GM21723 (cell line): ENCODE data around the gene CDT1.

ENCODE experiments used
- ATAC-seq: cut with Tn5 transposase; IDR thresholded peaks from one replicate; pipeline ENCODE4 v1.9.1; 2021; ENCODE audit warnings: mild to moderate bottlenecking, moderate library complexity; ENCODE audit not compliant: unreplicated experiment

CDT1 gene

GRCh38 chr16:88803264-88803987 is at the start of gene CDT1:
Gene CDT1, plus strand, starts transcription at chr16:88803789. Its CDS starts 43 bp downstream, at chr16:88803832.
- no peak for ATAC-seq

- ATAC-seq, result no peak
Observed at GRCh38 chr16:88754109-88754911, 49.3 kb upstream of the CDT1 start.

DNA sequence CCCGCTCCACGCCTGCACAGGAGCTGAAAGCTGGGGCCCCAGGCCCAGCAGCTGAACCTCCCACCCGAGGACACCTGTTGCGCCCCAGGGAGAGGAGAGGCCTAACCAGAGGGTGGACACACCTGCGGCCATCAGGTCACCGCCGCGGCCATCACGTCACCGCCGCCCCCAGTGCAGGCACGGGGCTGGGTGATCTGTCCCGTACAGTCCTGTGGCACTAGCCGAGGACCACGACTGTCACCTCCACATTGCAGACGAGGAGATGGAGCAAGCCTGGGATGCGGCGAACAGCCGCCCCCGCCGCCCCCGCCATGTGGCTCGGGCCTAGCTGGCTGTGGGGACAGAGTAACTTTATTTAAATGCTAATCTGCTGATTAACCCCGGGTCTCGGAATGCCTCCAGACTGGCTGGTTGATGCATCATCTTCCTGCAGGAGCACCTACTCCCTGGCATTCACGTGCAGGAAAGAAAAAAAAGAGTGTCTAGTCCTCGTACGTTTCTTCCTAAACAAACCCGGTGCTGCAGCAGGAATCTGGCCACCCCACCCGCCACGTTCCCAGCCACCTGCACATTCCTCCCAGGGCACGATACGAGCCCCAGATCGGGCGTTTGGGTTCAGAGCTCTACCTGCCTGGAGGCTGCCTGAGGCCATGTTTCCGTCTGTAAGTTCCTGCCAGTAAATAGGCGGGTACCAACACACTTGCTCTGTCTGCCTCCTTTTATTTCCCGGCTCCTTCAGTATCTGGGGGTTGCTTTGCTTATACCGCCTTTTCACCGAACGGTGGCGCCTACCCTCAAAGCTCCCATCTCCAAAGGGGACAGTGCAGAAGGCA is 48.5 kb upstream of the CDT1 start:
- no peak for ATAC-seq

DNA sequence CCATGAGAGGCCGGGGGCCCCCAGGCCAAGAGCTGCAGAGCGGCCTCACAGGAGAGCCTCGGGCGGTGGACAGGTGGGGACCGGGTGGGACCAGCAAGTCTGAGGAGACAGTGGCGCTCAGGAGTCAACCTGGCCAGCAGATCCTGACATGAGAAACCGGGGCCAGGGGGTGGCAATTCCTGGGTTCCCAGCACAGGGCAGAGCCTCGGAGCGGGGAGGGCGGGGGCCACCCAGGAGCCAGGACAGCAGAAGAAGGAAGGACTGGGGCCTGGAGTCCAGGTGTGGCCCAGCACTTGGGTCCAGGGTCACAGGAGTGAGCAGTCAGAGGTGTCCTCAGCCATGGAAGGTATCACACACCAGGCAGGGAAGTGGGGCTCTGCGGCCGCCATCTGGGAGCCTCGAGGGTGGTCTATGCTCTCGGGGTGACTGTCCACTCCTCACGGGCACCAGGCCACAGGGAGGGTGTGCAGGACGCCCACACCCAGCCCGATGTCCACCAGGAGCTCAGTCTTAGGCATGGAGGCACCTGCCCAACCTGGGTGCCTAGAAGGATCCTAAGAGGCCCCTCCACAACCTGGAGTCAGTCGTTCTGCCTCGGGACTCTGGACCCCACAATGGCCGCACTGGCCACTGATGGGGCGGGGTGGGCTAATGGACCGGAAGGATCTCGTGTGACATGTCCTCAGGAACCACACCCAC is 47.7 kb upstream of the CDT1 start:
- no peak for ATAC-seq

GRCh38 chr16:88758227-88758943 is 45.2 kb upstream of the CDT1 start:
- ATAC-seq, result no peak

GRCh38 chr16:88758944-88759244 is 44.7 kb upstream of the CDT1 start:
- no peak for ATAC-seq

- ATAC-seq, result no peak
Observed at GRCh38 chr16:88759245-88759975, 44.2 kb upstream of the CDT1 start.

GRCh38 chr16:88759976-88760350 is 43.6 kb upstream of the CDT1 start:
- ATAC-seq, result no peak

DNA sequence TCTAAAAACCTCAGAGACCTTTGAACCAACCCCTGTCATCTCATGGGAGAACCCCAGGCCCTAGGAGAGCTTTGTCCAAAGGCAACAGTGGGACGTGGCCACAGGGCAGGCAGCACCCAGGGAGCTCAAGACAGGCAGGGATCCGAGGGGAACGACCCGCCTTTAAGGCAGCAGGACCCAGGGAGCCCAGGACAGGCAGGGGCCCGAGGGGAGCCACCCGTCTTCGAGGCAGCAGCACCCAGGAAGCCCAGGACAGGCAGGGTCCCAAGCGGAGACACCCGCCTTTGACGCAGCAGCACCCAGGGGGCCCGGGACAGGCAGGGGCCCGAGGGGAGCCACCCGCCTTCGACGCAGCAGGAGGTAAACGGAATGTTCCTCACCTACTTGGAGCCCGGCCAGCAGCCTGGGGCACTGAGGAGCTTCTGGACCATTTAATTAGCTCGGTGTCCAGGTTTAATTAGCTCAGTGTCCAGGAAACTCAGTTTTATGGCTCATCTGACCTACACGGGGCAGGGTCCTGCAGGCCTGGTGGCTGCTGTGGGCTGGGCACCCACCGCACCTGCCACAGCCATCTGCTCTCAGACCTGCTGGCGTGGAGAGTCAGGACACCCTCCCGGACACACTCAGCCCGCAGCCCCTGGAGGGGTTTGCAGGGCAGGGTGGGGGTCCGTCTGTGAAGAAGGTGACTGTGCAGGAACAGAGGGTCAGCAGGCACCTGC is 43.0 kb upstream of the CDT1 start:
- ATAC-seq, result no peak

GRCh38 chr16:88761143-88761534 is 42.5 kb upstream of the CDT1 start:
- ATAC-seq, result no peak

- ATAC-seq, result no peak
Observed at GRCh38 chr16:88761830-88762229, 41.8 kb upstream of the CDT1 start.

DNA sequence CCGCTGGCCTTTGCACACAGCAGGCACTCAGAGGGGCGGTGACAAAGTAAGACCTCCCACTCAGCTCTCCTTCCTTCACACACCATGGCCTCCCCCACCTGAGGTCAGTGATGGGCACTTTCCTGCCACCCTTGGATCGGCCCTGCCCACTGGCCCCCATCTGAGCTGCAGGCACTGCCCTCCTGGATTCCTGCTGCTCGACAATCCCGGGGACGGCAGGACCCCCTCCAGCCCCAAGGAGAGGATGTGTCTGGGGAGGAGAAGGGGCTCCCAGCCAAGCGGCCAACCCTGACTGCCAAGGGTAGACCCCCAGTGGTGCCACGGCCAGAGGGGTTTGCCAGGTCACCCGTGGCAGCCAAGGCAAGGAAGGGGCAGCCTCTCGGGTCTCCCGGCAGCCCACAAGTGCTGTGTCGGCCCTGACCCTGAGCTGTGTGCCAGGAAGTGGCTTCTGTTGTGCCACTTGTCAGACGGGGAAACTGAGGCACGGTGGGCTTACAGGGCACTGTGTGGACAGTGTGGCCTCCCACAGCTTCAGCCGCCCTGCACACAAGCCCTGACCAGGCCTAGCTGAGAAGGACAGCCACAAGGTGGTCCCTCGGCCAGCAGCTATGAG is 41.2 kb upstream of the CDT1 start:
- ATAC-seq, result no peak

DNA sequence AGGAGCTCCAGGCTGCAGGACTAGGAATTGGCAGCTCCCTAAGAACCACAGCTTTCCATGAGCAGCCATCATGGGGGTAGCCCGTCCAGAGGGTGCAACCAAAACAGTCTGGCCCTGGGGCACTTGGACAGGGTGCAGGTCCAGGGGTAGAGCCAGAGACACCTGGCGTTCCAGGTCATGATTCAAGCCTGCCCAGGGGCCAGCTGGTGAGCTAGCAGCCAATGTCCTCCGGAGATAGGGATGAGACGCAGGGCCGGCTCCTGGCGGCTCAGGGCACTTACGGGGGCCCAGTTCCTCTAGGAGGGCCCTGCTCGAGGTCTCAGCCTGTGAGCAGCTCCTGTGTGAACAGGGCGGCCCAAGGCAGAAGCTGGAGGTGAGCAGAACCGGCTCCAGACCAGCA is 40.6 kb upstream of the CDT1 start:
- ATAC-seq, result no peak

- ATAC-seq, result no peak
Observed at GRCh38 chr16:88763502-88764053, 40.0 kb upstream of the CDT1 start.

GRCh38 chr16:88764080-88764479 is 39.5 kb upstream of the CDT1 start:
- no peak for ATAC-seq

DNA sequence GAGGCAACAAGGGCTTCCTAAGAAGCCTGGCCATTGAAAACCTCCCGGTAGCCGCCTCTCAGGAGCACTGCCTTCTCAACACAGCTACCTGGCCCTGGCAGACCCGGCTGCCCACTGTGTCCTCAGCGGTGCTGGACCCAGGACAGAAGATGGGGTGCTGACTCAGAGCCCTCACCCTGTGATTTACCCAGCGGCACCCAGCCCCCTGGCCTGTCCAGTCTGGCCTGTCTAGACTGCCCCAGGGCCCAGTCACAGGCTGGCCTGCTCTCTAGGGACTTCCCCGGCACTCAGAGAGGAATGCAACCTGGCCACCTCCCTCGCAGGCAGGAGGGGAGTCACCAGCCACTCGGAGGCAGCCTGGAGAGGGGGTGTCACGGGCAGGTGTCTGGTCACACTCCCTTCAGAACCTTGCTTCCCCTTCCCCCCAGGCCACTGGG is 38.7 kb upstream of the CDT1 start:
- no peak for ATAC-seq

DNA sequence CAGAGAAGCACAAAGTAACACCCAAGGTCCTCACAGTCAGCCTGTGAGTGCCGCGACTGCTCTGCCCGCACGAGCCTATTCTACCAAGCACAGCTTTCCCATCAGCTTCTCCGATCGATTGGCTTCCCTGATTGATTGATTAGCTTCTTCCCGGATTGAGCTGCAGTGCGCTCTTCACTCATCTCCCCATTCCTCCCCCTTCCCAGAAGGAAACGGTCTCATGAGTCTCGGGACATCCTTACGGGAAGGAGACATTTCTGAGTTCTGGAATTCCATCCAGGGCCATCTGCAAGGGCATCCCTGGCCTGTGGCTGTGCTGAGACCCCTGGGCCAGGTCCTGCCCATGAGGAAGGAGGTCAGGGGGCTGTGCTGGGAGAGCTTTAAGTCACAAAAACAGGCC is 36.6 kb upstream of the CDT1 start:
- ATAC-seq, result no peak

DNA sequence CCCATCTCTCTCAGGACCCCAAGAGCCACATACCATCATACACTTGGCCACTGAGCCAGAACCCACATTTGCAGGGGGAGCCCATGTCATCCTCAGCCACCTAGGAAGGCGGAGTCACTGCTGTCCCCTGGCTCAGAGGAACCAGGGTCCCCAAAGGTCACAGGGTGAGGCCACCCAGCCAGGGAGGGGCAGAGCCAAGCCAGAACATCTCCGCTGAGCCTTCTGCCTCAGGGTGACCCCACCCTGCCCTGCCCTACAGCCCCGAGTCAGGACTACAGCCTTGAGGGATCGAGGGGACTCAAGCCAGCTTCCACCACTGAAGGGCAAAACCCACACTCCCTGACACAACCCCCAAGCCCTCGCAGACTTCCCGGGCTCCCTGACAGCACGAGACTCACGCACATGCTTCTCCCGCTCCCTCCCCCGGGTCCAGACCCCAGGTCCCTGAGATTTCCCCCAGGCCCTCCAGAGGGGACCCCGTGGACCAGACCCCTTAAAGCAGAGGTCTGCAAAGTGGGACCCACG is 36.0 kb upstream of the CDT1 start:
- no peak for ATAC-seq
